Neural progenitor cell (in vitro differentiated cells): ENCODE data around the gene DNAJB14.

ENCODE experiments used
- CTCF ChIP-seq: fragments of 200-600 bp; sonication (generic); IDR thresholded peaks from 2 replicates; pipeline ENCODE4 v1.5.1; 2017; ENCODE audit warnings: antibody characterized with exemption, mild to moderate bottlenecking
- EZH2 ChIP-seq: fragments of 200-600 bp; sonication (generic); IDR thresholded peaks from 2 replicates; pipeline ENCODE4 v1.6.1; 2017; ENCODE audit warnings: antibody characterized with exemption, mild to moderate bottlenecking, moderate library complexity

DNA sequence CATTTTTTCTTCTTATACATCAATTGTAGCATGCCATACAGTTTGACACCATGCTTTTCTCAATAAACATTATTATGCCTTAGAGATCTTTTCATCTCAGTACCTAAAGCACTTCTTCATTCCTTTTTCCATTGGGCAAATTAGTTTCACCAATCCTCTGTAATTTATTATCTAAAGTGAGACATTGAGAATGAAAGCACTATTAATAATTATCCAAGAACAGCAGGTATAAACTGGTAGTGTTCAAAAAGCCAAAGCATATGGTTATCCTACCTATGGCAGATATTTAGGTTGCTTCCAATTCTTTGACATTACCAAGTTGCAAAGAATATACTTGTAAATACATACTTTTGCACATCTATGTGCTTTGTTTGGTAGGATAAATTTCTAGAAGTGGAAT is 67.8 kb downstream of the DNAJB14 start:
- TF ChIP-seq EZH2, result no peak
- no peak for TF ChIP-seq CTCF
